CD4-positive, alpha-beta T cell treated with Interleukin-15 for 4 hours (primary cell): Measurements from ENCODE around the gene KMT2A.

ENCODE experiments used
- DNase-seq: peaks from one replicate; pipeline ENCODE4 v3.0.0-alpha.2; 2020; ENCODE audit warnings: low spot score

Gene KMT2A

GRCh38 chr11:118488480-118489109, 52.3 kb downstream of the KMT2A start:
- peak; percentile 84 for DNase-seq

GRCh38 chr11:118491041-118491440, 54.7 kb downstream of the KMT2A start:
- no peak for DNase-seq

- no peak for DNase-seq
These were observed 61.5 kb downstream of the KMT2A start for GRCh38 chr11:118497831-118498230.

GRCh38 chr11:118503216-118503615, 66.9 kb downstream of the KMT2A start:
- DNase-seq: no peak

- no peak for DNase-seq
These were observed 75.3 kb downstream of the KMT2A start for GRCh38 chr11:118511601-118512000.

- DNase-seq: no peak
These were observed 77.8 kb downstream of the KMT2A start for GRCh38 chr11:118514103-118514502.

GRCh38 chr11:118519549-118519948, 83.3 kb downstream of the KMT2A start:
- DNase-seq: no peak

- no peak for DNase-seq
These were observed 85.6 kb downstream of the KMT2A start for GRCh38 chr11:118521892-118522311.

- no peak for DNase-seq
These were observed 86.3 kb downstream of the KMT2A start for GRCh38 chr11:118522571-118523072.

- no peak for DNase-seq
These were observed 88.1 kb downstream of the KMT2A start for GRCh38 chr11:118524356-118524755.

GRCh38 chr11:118524757-118525470, 88.6 kb downstream of the KMT2A start:
- no peak for DNase-seq

- DNase-seq: no peak
These were observed 90.4 kb downstream of the KMT2A start for GRCh38 chr11:118526688-118527087.

- no peak for DNase-seq
These were observed 90.8 kb downstream of the KMT2A start, which contains the start of gene TTC36 for GRCh38 chr11:118527109-118527508. Gene TTC36, plus strand, starts transcription at chr11:118527474. Its CDS starts 21 bp downstream, at chr11:118527495.

GRCh38 chr11:118528511-118528910, 92.2 kb downstream of the KMT2A start:
- DNase-seq: no peak

GRCh38 chr11:118529584-118530175, 93.4 kb downstream of the KMT2A start:
- no peak for DNase-seq

- peak; percentile 4 for DNase-seq
These were observed 93.9 kb downstream of the KMT2A start for GRCh38 chr11:118530180-118530682.

GRCh38 chr11:118530683-118531596, 94.6 kb downstream of the KMT2A start, which contains the start of gene TMEM25:
Gene TMEM25, plus strand, starts transcription at chr11:118531192. Its CDS starts 610 bp downstream, at chr11:118531802.
- peak; percentile 68 for DNase-seq

GRCh38 chr11:118531597-118532084, 95.3 kb downstream of the KMT2A start:
- no peak for DNase-seq

- no peak for DNase-seq
These were observed 95.8 kb downstream of the KMT2A start for GRCh38 chr11:118532091-118532490.

- no peak for DNase-seq
These were observed 96.8 kb downstream of the KMT2A start for GRCh38 chr11:118532852-118533768.
